Inferior parietal cortex (tissue), 1 donor: ENCODE data around the gene AGTPBP1.
A peak's percentile ranks its signal among the peaks of the same experiment; 100 is the strongest.
"Not testable (repeated sequence)": the region's sequence is repeated elsewhere in the genome, so short reads cannot be mapped to it uniquely, and the experiment has no call there.

Source experiments
- DNase-seq: peaks from one replicate; pipeline ENCODE4 v3.0.0-alpha.2; 2016; ENCODE audit errors: extremely low spot score

The AGTPBP1 gene

GRCh38 chr9:85741875-85742596 lies at the start of gene AGTPBP1:
Gene AGTPBP1, minus strand, starts transcription at chr9:85741954. Its CDS starts 29,421 bp downstream, at chr9:85712533.
- DNase-seq, result peak; percentile 91

- DNase-seq, result not testable (repeated sequence)
Measured at GRCh38 chr9:85786116-85786515, 44.4 kb upstream of the AGTPBP1 start.

- not testable (repeated sequence) for DNase-seq
Measured at GRCh38 chr9:85773844-85774243, 32.1 kb upstream of the AGTPBP1 start.

- not testable (repeated sequence) for DNase-seq
Measured at GRCh38 chr9:85761802-85762201, 20.0 kb upstream of the AGTPBP1 start.

- not testable (repeated sequence) for DNase-seq
Measured at GRCh38 chr9:85757716-85758115, 16.0 kb upstream of the AGTPBP1 start.

GRCh38 chr9:85756216-85756615 lies 14.5 kb upstream of the AGTPBP1 start:
- not testable (repeated sequence) for DNase-seq

GRCh38 chr9:85746309-85746708 lies 4.6 kb upstream of the AGTPBP1 start:
- no peak for DNase-seq

GRCh38 chr9:85745203-85745602 lies 3.4 kb upstream of the AGTPBP1 start:
- DNase-seq, result no peak

GRCh38 chr9:85744480-85744879 lies 2.7 kb upstream of the AGTPBP1 start:
- no peak for DNase-seq

- no peak for DNase-seq
Measured at GRCh38 chr9:85743275-85744128, 1.7 kb upstream of the AGTPBP1 start.

GRCh38 chr9:85742597-85742936 lies 813 bp upstream of the AGTPBP1 start:
- no peak for DNase-seq

GRCh38 chr9:85741095-85741874 lies 469 bp downstream of the AGTPBP1 start:
- peak; percentile 30 for DNase-seq

GRCh38 chr9:85740787-85741094 lies 1.0 kb downstream of the AGTPBP1 start:
- DNase-seq, result peak; percentile 62

GRCh38 chr9:85738509-85738908 lies 3.2 kb downstream of the AGTPBP1 start:
- DNase-seq, result no peak

- no peak for DNase-seq
Measured at GRCh38 chr9:85737671-85738070, 4.1 kb downstream of the AGTPBP1 start.

GRCh38 chr9:85730916-85731630 lies 10.7 kb downstream of the AGTPBP1 start:
- DNase-seq, result no peak

GRCh38 chr9:85729882-85730281 lies 11.9 kb downstream of the AGTPBP1 start:
- DNase-seq, result no peak

- DNase-seq, result no peak
Measured at GRCh38 chr9:85727500-85727899, 14.3 kb downstream of the AGTPBP1 start.

- DNase-seq, result no peak
Measured at GRCh38 chr9:85726737-85727136, 15.0 kb downstream of the AGTPBP1 start.

- no peak for DNase-seq
Measured at GRCh38 chr9:85723215-85723614, 18.5 kb downstream of the AGTPBP1 start.

GRCh38 chr9:85719411-85719810 lies 22.3 kb downstream of the AGTPBP1 start:
- DNase-seq, result not testable (repeated sequence)

GRCh38 chr9:85717818-85718217 lies 23.9 kb downstream of the AGTPBP1 start:
- not testable (repeated sequence) for DNase-seq
